IMR-90 (cell line): ENCODE data around the gene HAO2. TPM values are rescaled to one million over a fixed set of nuclear protein-coding genes. Genes with fewer than 3 reads are reported as not detected.

ENCODE experiments used
- ATAC-seq: fragments of 200-7000 bp; cut with Tn5 transposase; 2 replicates; pipeline ENCODE4 v1.9.1; 2020; ENCODE audit warnings: low read depth, mild to moderate bottlenecking, moderate library complexity
- BruUV-seq: library from RNA; stranded (reverse); fragments of 400-500 nt; replicated peaks from 2 replicates; lab custom pipeline; 2021; lab: Mats Ljungman, UMichigan
- CTCF ChIA-PET: fragments of 300-600 bp; formaldehyde crosslinking; extraction: SDS; loops from one replicate; lab custom pipeline; 2021; ENCODE audit warnings: antibody characterized with exemption; lab: Yijun Ruan, JAX
- POLR2A ChIA-PET: fragments of 300-600 bp; sonication (Branson Sonifier 250); formaldehyde crosslinking; loops from one replicate; lab custom pipeline; 2022; ENCODE audit warnings: antibody characterized with exemption; ENCODE audit not compliant: unreplicated experiment; lab: Charles Lee
- DNase-seq: peaks from one replicate; pipeline ENCODE4 v3.0.0; 2013
- H2AFZ ChIP-seq: replicated peaks from 2 replicates; pipeline ENCODE3; 2013; ENCODE audit warnings: low read length, mild to moderate bottlenecking; ENCODE audit not compliant: poor library complexity
- H2AK5ac ChIP-seq: 2 replicates; pipeline ENCODE4 v1.6.1; 2013; ENCODE audit warnings: low read depth, low read length, inconsistent platforms
- H2AK9ac ChIP-seq: replicated peaks from 2 replicates; pipeline ENCODE3; 2013; ENCODE audit warnings: mild to moderate bottlenecking, low read depth, low read length, moderate library complexity; ENCODE audit not compliant: poor library complexity
- H2BK120ac ChIP-seq: 2 replicates; pipeline ENCODE4 v1.6.1; 2013; ENCODE audit warnings: low read depth, low read length, inconsistent platforms
- H2BK15ac ChIP-seq: 3 replicates; pipeline ENCODE4 v1.6.1; 2013; ENCODE audit warnings: low read depth, low read length, inconsistent platforms
- H2BK20ac ChIP-seq: 2 replicates; pipeline ENCODE4 v1.6.1; 2013; ENCODE audit warnings: low read depth, mild to moderate bottlenecking, inconsistent platforms, low read length, moderate library complexity
- H2BK5ac ChIP-seq: 2 replicates; pipeline ENCODE4 v1.6.1; 2013; ENCODE audit warnings: mild to moderate bottlenecking, low read depth, low read length, inconsistent platforms; ENCODE audit not compliant: poor library complexity, severe bottlenecking
- H3K14ac ChIP-seq: replicated peaks from 2 replicates; pipeline ENCODE4 v1.6.1; 2013; ENCODE audit warnings: low read depth, low read length, inconsistent platforms
- H3K18ac ChIP-seq: 2 replicates; pipeline ENCODE4 v1.6.1; 2013; ENCODE audit warnings: low read depth, low read length, control low read depth
- H3K23ac ChIP-seq: 2 replicates; pipeline ENCODE4 v1.6.1; 2013; ENCODE audit warnings: low read depth, low read length, inconsistent platforms
- H3K27ac ChIP-seq: 2 replicates; pipeline ENCODE4 v1.5.1; 2013; ENCODE audit warnings: mild to moderate bottlenecking, control low read depth, low read length; ENCODE audit not compliant: insufficient read depth
- H3K27me3 ChIP-seq: 2 replicates; pipeline ENCODE4 v1.6.1; 2013; ENCODE audit warnings: low read length; ENCODE audit not compliant: control insufficient read depth, insufficient read depth
- H3K36me3 ChIP-seq: 2 replicates; pipeline ENCODE4 v1.6.1; 2013; ENCODE audit warnings: low read length, mixed read lengths; ENCODE audit not compliant: control insufficient read depth, insufficient read depth
- H3K4ac ChIP-seq: 2 replicates; pipeline ENCODE4 v1.6.1; 2013; ENCODE audit warnings: low read depth, low read length, inconsistent platforms
- H3K4me1 ChIP-seq: 2 replicates; pipeline ENCODE4 v1.6.1; 2013; ENCODE audit warnings: low read length, mixed read lengths; ENCODE audit not compliant: control insufficient read depth, insufficient read depth
- H3K4me2 ChIP-seq: 2 replicates; pipeline ENCODE4 v1.6.1; 2013; ENCODE audit warnings: low read depth, mild to moderate bottlenecking, control low read depth, low read length, moderate library complexity
- H3K4me3 ChIP-seq: 2 replicates; pipeline ENCODE4 v1.5.1; 2013; ENCODE audit warnings: low read depth, mild to moderate bottlenecking, control low read depth, low read length, moderate library complexity; ENCODE audit not compliant: insufficient read depth
- H3K56ac ChIP-seq: 2 replicates; pipeline ENCODE4 v1.6.1; 2013; ENCODE audit warnings: low read length, inconsistent platforms; ENCODE audit not compliant: insufficient read depth; ENCODE audit errors: extremely low read depth
- H3K79me1 ChIP-seq, 2 experiments: 2 replicates each; pipeline ENCODE4 v1.6.1; 2013; ENCODE audit warnings: low read length in 2 of 2, inconsistent platforms in 1 of 2, low read depth in 1 of 2
- H3K9ac ChIP-seq: 2 replicates; pipeline ENCODE4 v1.6.1; 2013; ENCODE audit warnings: low read depth, low read length, control low read depth
- H3K9me1 ChIP-seq: 2 replicates; pipeline ENCODE4 v1.6.1; 2013; ENCODE audit warnings: low read length, inconsistent platforms; ENCODE audit not compliant: insufficient read depth
- H3K9me3 ChIP-seq: 2 replicates; pipeline ENCODE4 v1.6.1; 2013; ENCODE audit warnings: low read length; ENCODE audit not compliant: control insufficient read depth, insufficient read depth
- H4K20me1 ChIP-seq: 2 replicates; pipeline ENCODE4 v1.6.1; 2013; ENCODE audit warnings: low read length, inconsistent platforms; ENCODE audit not compliant: insufficient read depth
- H4K5ac ChIP-seq: 2 replicates; pipeline ENCODE4 v1.6.1; 2013; ENCODE audit warnings: mild to moderate bottlenecking, low read depth, low read length, control low read depth
- H4K8ac ChIP-seq, 2 experiments: 2 replicates each; pipeline ENCODE4 v1.6.1; 2013; ENCODE audit warnings: low read depth in 2 of 2, low read length in 2 of 2, control low read depth in 1 of 2, inconsistent platforms in 1 of 2
- H4K91ac ChIP-seq: 2 replicates; pipeline ENCODE4 v1.6.1; 2013; ENCODE audit warnings: low read depth, low read length, inconsistent platforms; ENCODE audit not compliant: insufficient read depth
- CHD1 ChIP-seq: IDR thresholded peaks from 2 replicates; pipeline ENCODE4 v1.6.1; 2012; ENCODE audit warnings: low read depth, low read length, improper control_type of control experiment
- FOS ChIP-seq: fragments of 150-350 bp; IDR thresholded peaks from 2 replicates; pipeline ENCODE4 v1.6.1; 2016; ENCODE audit warnings: low read depth, low read length
- WGBS, 2 experiments: methylation state at CpG; one replicate each; pipeline versions ENCODE4 v1.1.5 to v1.1.7; 2013; ENCODE audit warnings: missing lambda C conversion rate in 2 of 2; ENCODE audit not compliant: insufficient read length in 1 of 2; ENCODE audit errors: extremely low coverage in 2 of 2; 5-methylcytosine and 5-hydroxymethylcytosine counted together
- dilution Hi-C: fragments of 300-500 bp; cut with HindIII; formaldehyde crosslinking; loops from one replicate; pipeline ENCODE4 v1.14.3; 2018; ENCODE audit warnings: low sequenced_read_pairs; ENCODE audit not compliant: unreplicated experiment
- in situ Hi-C: fragments of 300-500 bp; cut with MboI; formaldehyde crosslinking; loops from 3 replicates; pipeline ENCODE4 v1.14.3; 2019; ENCODE audit warnings: low sequenced_read_pairs, inconsistent platforms, mixed read lengths
- intact Hi-C: fragments of 100-400 bp; cut with micrococcal nuclease; formaldehyde crosslinking; loops from 2 replicates; pipeline ENCODE4 v1.10.0; 2022
- polyA plus RNA-seq, 3 experiments: library from polyadenylated mRNA; depleted of rRNA; stranded (reverse); fragments of >200 nt; gene quantifications; 2 replicates each; pipeline ENCODE4 v1.2.3, GENCODE V29; 2012; ENCODE audit warnings: low replicate concordance in 1 of 3
- total RNA-seq: library from RNA; depleted of rRNA; stranded (reverse); fragments of >200 nt; gene quantifications from 2 replicates; pipeline ENCODE4 v1.2.3, GENCODE V29; 2012
- TF ChIP-seq, protein P1 (sequence below): conservative IDR thresholded peaks from 2 replicates; pipeline ENCODE4 v1.5.1; 2012; ENCODE audit warnings: mild to moderate bottlenecking, low read depth, low read length, improper control_type of control experiment

HAO2 gene
- total and polyA plus RNA-seq, 2 of the 4 experiments (the other 2 are of a cell fraction) = not detected

GRCh38 chr1:119327450-119328155 is 41.0 kb upstream of the HAO2 start:
- DNase-seq (no peak), ATAC-seq (peak; percentile 64)
- WGBS, 2 experiments = 4% methylated on average over 15 of the region's 34 CpGs; no CpG with 5 or more reads in 1 of the 2 experiments
- BruUV-seq = no TSS peak
- no peaks in the 10 kb centered on the region for H3K9me3 ChIP-seq
- POLR2A ChIA-PET = no interaction called here
- no peak overlapping the region for H3K23ac ChIP-seq
- dilution Hi-C loops (no loop called here), in situ Hi-C loops (no loop called here), intact Hi-C loops (no loop called here)
- CTCF ChIA-PET = interaction anchor here (1.7 kb wide), 1 partner anchor 10 kb away, joined by 4 read pairs; no protein-coding TSS in a partner anchor
- H2AK5ac ChIP-seq = no peak overlapping the region
- no peaks in the 10 kb centered on the region for H3K4me1 ChIP-seq
- no peak overlapping the region for H3K27ac ChIP-seq
- H2AFZ ChIP-seq = peak overlapping the region; percentile 34
- no peaks in the 10 kb centered on the region for H3K79me1 ChIP-seq
- no peak overlapping the region for H2BK15ac ChIP-seq
- H2AK9ac ChIP-seq = no peak overlapping the region
- no peak overlapping the region for H2BK20ac ChIP-seq
- no peak overlapping the region for H2BK5ac ChIP-seq
- H4K91ac ChIP-seq = no peak overlapping the region
- H3K36me3 ChIP-seq = no peaks in the 10 kb centered on the region
- no peak overlapping the region for H3K18ac ChIP-seq
- no peaks in the 10 kb centered on the region for H4K20me1 ChIP-seq
- TF ChIP-seq, protein P1, sequence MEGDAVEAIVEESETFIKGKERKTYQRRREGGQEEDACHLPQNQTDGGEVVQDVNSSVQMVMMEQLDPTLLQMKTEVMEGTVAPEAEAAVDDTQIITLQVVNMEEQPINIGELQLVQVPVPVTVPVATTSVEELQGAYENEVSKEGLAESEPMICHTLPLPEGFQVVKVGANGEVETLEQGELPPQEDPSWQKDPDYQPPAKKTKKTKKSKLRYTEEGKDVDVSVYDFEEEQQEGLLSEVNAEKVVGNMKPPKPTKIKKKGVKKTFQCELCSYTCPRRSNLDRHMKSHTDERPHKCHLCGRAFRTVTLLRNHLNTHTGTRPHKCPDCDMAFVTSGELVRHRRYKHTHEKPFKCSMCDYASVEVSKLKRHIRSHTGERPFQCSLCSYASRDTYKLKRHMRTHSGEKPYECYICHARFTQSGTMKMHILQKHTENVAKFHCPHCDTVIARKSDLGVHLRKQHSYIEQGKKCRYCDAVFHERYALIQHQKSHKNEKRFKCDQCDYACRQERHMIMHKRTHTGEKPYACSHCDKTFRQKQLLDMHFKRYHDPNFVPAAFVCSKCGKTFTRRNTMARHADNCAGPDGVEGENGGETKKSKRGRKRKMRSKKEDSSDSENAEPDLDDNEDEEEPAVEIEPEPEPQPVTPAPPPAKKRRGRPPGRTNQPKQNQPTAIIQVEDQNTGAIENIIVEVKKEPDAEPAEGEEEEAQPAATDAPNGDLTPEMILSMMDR = peak; percentile 23; the same call in 1 of the 2 replicates
- TF ChIP-seq CHD1 (no peak), FOS (no peak)
- no peak overlapping the region for H3K4me3 ChIP-seq
- H4K8ac ChIP-seq = no peak overlapping the region
- no peak overlapping the region for H2BK120ac ChIP-seq
- H3K9ac ChIP-seq = no peak overlapping the region
- H3K9me1 ChIP-seq = no peaks in the 10 kb centered on the region
- H3K14ac ChIP-seq = no peak overlapping the region
- H3K27me3 ChIP-seq = peaks cover 11% of the 10 kb centered on the region
- H4K5ac ChIP-seq = no peak overlapping the region
- no peak overlapping the region for H3K4ac ChIP-seq
- peak overlapping the region; percentile 36; the same call in 1 of the 2 replicates for H3K4me2 ChIP-seq
- no peak overlapping the region for H3K56ac ChIP-seq
